ENCODE results near the gene PCDHA11.

The PCDHA11 gene

DNA sequence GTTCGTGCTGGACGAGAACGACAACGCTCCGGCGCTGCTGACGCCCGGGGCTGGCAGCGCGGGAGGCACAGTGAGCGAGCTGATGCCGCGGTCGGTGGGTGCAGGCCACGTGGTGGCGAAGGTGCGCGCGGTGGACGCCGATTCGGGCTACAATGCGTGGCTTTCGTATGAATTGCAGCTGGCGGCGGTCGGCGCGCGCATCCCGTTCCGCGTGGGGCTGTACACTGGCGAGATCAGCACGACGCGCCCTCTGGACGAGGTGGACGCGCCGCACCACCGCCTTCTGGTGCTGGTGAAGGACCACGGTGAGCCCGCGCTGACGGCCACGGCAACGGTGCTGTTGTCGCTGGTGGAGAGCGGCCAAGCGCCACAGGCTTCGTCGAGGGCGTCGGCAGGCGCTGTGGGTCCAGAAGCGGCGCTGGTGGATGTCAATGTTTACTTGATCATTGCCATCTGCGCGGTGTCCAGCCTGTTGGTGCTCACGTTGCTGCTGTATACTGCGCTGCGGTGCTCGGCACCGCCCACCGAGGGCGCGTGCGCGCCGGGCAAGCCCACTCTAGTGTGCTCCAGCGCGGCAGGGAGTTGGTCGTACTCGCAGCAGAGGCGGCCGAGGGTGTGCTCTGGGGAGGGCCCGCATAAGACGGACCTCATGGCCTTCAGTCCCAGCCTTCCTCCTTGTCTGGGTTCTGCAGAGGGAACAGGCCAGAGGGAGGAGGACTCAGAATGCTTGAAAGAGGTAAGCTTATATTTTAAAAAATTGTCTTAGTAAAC lies 15.4 kb downstream of the PCDHA11 start:
- Histone ChIP-seq H3K4me1 (ENCODE audit: insufficient read depth, low read length) (no peaks in the 10 kb centered on the region), H3K9ac (ENCODE audit: low read depth, low read length) (no peak overlapping the region), H3K36me3 (ENCODE audit: insufficient read depth, low read depth, low read length) (no peaks in the 10 kb centered on the region), H3K9me3 (ENCODE audit: insufficient read depth, low read depth, low read length) (no peaks in the 10 kb centered on the region), H3K27ac (ENCODE audit: low read length) (no peak overlapping the region), H3K4me3 (ENCODE audit: low read length) (no peak overlapping the region), H3K27me3 (ENCODE audit: insufficient read depth, low read length) (no peaks in the 10 kb centered on the region)

DNA sequence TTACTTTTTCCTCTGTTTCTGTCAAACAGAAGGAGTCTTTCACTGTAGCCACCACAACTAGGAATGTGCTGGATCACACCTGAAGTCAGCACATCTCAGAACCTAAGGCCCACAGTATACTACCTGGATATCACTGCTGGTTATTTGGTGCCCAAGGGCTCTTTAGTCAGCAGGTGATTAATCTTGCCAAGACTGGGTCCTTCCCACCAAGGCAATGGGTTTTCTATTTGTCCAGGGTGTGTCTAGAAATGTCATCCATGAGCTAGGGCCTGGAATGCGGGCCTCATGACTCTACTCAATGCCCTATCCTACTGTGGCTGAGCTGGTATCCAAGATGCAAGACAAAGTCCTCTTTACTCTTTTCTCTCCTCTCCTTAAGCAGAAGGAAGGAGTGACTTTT lies 47.6 kb downstream of the PCDHA11 start:
- Histone ChIP-seq H3K9ac (ENCODE audit: low read depth, low read length) (no peak overlapping the region), H3K4me1 (ENCODE audit: insufficient read depth, low read length) (no peaks in the 10 kb centered on the region), H3K4me3 (ENCODE audit: low read length) (no peak overlapping the region), H3K27ac (ENCODE audit: low read length) (no peak overlapping the region), H3K36me3 (ENCODE audit: insufficient read depth, low read depth, low read length) (no peaks in the 10 kb centered on the region), H3K9me3 (ENCODE audit: insufficient read depth, low read depth, low read length) (peaks cover 4% of the 10 kb centered on the region; the same call in 1 of the 2 replicates), H3K27me3 (ENCODE audit: insufficient read depth, low read length) (no peaks in the 10 kb centered on the region)

Measured in iPS-20b (cell line).